Measurements from ENCODE around the gene NUDT13.

Gene NUDT13

DNA sequence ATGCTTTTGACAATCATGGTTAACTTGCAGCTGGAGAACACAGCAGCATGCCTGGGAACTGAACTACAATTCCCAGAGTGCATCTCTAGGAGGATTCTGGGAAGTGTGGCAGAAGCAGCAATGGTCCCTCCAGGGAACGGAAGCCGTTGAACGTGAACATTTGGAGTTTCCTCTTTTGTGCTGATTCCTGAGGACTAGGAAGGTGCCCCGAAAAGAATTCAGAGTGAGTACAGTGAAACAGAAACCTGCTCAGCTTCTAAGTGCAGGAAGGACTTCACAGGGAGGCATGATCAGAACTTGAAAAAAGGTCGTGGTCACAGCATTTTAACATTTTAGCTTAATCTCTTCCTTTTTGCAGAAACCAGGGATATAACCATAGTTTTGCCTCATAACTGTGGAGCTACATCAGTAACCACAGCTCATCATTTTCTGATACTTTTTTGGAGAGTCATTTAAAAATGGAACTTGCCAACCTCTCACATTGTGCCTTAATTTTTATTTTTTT lies at the start of gene NUDT13:
NUDT13 (plus strand) TSS at position 111 of the 505 bp plus-strand sequence. CDS start 3,911 bp downstream, outside the sequence.
- no peak for DNase-seq

DNA sequence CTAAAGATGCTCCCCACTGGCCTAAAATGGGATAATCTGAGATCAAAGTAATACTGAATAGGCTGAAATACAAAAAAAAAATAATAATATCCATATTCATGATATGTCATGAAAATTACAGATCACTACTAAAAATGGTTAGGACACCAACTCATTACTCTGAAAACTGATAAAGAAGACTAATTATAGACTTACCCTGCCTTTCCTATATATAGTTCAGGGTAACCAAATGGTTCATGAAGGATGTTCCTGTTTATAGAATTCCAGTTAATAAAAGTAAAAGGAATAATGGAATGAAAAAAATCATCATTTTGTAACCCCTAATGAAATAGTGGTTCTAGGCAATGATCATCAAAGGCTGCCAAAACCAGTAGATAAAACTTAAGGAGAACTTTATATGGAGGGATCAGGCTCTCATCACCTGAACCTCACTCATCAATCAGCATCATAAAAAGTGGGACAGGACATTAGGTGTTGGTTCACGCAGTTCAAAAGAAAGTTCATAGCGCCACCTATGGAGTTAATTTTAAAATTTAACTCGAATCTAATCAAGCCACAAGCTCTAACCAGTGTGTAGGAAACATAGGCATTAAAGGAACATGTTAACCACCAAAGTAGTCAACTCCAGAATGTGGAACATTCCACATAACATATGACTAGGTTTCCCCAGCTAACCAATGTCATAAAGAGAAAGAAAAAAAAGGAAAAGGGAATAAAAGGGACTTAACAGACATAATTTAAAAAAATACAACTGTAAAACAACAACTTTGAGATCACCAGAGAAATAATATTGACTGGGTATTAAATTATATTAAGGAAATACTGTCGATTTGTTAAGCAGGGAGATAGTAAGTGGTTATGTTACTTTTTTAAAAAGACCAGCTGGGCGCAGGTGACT lies 49.3 kb upstream of the NUDT13 start:
- DNase-seq: peak; percentile 28 to 37

GRCh38 chr10:73061743-73062142 lies 48.5 kb upstream of the NUDT13 start:
- no peak for DNase-seq

GRCh38 chr10:73065441-73065840 lies 44.8 kb upstream of the NUDT13 start:
- no peak for DNase-seq

DNA sequence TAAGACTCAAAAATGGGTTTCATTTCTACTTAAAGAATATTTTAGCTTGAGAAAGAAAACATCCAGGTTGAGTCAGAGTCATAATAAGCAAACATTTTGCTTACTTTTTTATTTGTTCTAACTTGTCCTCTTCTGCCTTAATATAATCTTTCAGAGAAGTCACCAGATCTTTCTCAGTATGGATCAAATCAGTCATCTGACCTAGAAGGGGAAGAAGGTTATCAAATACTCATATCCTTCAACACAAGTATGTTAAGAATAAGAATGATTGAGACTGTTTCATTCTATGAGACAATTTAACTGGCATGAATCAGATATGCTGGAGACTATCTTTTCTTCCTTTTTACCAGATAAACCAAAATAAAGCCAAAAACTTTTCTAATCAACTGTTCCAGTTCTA lies 36.6 kb upstream of the NUDT13 start:
- no peak for DNase-seq

DNA sequence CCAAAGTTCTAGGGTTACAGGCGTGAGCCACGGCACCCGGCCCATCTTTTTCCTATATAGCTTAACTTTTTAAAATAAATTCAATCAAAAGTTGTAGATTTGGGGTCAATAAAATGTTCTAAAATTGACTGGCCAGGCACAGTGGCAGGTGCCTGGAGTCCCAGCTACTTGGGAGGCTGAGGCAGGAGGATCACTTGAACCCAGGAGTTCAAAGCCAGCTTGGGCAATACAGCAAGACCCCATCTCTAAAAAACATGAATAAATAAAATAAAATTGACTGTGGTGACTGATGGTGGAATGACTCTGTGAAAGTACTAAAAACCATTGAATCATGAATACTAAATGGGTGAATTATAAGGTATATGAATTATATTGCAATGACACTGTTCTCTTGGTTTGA lies 34.4 kb upstream of the NUDT13 start:
- no peak for DNase-seq

DNA sequence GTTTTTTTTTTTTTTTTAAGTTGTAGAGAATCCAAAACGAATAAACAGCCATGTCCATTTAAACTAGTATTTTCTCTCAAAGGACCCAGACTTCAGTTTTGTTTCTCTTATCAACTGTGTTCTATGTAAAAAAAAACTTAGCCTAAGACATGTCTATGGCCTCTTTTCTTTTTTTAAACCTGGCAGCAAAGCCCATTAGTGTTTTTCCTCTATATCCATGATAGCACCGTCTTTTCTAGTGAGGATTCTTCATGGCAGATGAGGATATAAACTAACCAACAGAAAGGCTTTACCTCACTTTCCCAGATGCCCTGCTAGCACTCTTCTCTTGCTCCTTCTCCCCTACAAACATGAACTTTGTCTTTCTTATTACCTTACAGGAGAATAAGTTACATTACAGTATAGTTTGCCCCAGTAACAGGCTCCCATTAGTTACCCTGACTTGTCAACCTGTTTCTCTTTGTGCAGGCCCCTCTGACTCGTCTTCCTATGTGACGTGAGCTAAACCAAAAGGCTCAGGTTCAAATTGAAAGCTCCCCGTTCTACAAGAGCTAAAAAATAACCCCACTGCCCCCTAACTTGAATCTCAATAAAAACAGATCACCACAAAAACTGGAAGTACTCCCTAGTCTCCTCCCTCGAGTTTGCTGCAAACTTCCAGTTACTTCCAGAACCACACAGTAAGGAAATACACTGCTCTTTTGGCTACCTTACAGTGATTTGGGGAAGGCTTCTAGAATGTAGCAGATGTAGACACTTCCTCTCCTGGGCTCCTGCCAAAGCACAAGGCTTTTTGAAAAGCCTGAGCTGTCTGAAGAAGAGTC lies 33.7 kb upstream of the NUDT13 start:
- DNase-seq: no peak

DNA sequence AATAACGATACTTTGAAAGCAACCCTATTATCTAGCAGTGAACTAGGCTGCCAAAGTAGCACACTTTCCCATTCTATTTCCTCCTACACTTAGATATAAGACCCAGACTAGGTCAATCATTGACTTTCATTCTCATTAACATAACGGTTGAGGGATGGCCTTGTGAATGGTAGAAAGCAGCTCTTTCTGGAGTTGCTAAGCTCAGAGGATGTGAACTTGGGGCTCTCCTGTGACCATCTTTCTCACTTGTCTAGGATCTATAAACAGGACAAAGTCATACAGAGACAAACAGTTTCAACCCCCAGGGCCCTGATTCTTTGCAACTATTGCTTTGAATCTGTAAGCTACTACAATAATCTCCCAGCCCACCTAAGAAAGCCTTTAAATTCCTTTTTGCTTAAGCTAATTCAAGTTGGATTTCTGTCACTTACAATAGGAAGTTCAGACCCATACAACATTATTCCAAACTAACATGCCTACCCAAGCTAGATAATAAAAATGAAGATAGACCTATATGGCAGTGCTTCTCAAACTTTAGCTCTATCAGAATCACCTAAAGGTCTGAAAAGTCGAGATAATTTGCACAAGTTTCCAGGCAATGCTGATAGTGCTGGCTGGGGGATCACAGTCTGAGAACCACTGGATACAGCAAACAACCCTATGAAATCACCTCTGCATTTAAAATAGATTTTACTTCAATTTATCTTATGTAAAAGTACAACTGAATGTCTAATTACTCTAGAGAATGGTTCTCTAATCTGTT lies 30.3 kb upstream of the NUDT13 start:
- no peak for DNase-seq

- DNase-seq: no peak
Observed at GRCh38 chr10:73083221-73083620, 27.0 kb upstream of the NUDT13 start.

DNA sequence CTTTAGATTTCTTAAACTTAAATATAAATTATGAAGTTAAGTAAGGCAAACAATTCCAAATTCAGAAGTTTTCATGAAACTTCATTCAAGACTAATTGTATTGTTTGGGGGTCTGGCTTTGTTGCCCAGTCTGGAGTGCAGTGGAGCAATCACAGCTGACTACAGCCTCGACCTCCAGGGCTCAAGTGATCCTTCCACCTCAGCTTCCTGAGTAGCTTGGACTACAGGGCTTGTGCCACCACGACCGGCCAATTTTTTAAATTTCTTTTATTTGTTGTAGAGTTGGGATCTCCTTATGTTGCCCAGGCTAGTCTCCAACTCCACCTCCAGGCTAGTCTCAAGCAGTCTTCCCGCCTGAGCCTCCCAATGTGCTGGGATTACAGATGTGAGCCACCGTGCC lies 26.0 kb upstream of the NUDT13 start:
- no peak for DNase-seq

DNA sequence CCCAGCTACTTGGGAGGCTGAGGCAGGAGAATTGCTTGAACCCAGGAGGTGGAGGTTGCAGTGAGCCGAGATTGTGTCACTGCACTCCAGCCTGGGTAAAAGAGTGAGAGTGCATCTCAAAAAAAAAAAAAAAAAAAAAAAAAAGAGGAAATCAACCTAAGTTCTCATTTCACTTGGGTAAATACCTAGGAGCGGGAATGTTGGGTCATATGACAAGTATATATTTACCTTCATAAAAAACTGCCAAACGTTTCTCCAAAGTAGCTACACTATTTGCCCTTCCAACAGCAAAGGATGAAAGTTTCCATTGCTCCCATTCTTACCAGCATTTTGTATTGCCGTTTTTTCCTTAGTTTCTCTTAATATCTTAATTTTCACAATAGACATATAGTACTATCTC lies 23.4 kb upstream of the NUDT13 start:
- DNase-seq: no peak

DNA sequence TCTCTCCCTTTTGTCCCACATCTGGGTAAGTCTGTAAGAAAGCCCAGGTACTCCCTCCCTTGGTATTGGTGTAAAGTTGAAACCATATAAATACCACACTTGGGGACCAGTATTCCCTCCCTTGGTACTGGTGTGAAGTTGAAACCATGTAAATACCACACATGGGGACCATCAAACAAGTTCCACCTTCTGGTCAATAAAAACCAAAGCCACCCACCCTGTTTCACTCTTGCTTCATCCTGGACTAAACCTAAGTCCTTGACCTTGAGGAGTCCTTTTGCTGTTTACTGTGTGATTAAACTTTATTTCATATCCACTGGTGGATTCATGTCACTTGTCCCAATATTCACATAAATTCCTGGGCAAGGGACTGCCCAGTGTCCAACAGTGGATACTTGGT lies 22.0 kb upstream of the NUDT13 start:
- DNase-seq: no peak

DNA sequence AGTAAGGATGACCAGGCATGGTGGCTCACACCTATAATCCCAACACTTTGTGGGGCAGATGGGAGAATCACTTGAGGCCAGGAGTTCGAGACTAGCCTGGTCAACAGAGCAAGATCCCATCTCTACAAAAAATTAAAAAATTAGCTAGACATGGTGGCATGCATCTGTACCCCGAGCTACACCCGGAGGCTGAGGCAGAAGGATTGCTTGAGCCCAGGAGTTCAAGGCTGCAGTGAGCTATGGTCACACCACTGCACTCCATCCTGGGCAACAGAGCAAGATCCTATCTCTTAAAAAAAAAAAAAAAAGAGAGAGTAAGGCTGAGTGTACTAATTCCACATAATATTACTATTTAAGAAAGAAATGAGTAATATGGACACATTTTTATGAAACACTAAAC lies 17.4 kb upstream of the NUDT13 start:
- no peak for DNase-seq

DNA sequence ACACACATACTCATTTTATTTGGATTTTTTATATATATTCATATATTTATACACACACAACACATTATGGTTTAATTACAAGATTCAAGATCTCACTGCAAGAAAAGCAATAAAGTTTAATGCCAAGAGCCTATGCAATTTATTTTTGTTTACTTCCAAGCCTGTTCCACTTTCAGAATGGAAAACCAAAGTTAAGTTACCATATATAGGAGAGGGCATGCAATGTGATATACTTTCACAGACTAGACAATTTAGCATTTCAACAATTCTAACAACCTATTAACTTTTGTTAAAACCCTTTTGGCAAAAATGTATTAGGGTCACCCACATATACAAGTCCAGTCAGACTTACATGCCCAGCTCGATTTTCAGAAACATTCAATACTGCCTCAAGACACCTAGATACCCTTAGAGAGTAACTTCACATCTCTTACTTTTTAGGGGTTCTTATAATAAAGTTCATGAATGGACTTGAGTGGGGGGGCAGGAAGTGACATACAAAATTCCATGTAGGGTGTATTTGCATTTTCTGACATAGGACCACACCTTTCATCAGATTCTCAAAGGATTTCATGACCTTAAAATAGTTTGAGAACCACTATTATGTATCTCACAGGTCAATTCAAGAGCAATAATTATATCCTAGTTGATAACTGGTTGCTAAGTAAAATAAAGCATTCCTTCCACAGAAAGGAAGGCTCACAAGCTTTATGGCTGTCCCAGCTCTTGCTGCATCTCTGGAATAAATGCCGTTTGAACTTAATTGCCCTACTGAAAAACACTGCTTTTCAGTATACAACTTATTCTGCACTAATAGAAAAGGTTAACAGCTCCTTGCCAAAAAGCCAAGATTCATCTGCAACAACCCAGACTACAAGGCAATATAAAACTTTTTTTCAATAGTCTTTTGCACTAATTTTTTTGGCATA lies 16.1 kb upstream of the NUDT13 start:
- DNase-seq: no peak

DNA sequence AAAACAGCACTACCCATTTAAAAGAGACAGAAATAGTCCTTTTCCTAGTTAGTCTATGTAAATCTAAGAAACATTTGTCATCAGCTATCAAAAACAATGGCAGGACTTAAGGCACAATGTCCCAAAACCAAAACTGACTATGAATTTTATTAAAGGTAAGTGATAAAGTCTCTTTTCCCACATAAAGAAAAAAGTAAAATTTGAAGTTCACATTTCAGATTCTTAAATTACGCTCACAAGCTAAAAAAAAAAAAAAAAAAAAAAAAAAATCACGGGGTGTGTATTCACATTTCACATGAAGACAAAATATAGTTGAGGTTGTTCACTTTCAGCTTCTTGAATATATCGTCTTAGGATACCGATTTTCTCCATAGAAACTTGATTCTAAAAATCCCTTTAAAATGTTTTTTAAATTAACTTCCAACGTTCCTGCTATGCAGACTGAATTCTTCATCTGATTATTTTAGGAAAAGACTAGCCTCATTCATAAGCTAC lies 15.2 kb upstream of the NUDT13 start:
- DNase-seq: no peak

GRCh38 chr10:73095481-73096021 lies 14.7 kb upstream of the NUDT13 start:
- no peak for DNase-seq

GRCh38 chr10:73096041-73096448 lies 14.2 kb upstream of the NUDT13 start:
- DNase-seq: peak in 1 of 2 experiments; percentile 53

DNA sequence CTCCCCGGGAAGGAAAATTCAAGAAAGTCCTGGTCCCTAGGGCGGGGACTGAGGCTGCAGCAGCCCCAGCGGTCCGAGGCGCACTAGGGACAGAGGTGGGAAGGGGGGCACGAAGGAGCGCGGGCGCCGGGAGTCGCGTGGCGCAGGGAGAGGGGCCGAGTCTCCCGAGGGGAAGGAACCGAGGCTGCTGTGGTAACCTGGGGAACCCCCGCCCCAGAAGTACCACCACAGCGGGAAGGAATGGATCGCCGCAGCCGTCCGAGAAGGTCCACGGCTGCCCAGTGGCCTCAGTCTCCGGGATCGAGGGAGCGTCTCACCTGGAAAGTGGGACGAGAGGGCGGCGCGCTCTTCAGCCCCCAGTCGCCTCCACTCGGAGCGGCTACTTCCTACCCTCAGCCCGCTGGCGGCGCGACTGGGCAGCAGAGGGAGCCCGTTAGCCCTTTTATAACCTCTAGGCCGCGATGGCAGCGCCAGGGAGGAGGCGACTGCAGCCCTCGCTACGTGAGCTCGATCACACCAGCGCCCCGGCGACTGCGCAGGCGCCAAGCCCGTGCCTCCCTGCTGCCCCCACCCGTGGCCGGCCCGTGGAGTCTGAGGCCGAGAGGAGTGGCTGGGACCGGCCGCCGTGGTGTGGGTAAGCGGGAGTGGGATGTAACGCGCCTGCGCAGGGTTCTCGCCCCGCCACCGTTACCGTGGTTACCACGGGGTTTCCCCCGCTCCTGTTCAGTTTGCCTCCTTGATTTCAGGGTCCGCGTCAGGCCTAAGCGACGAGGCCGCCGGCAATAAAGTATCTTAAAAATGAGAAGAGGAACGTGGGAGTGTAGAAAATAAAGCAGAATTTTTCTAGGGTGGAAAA lies 13.6 kb upstream of the NUDT13 start, which contains the start of gene P4HA1:
P4HA1 (minus strand) TSS at position 418 of the 856 bp plus-strand sequence. CDS start 21,983 bp downstream, outside the sequence.
- DNase-seq: peak; percentile 84 to 92

- DNase-seq: no peak
Observed at GRCh38 chr10:73097305-73097670, 13.0 kb upstream of the NUDT13 start.

- DNase-seq: no peak
Observed at GRCh38 chr10:73099141-73099540, 11.1 kb upstream of the NUDT13 start.
